Lower leg skin (tissue), 3 donors: ENCODE results near the gene MYRIP.

ENCODE experiments used
- POLR2A ChIP-seq, 2 donors: fragments of 450-650 bp; IDR thresholded peaks; one replicate each; pipeline ENCODE4 v1.6.1; 2016 to 2017; ENCODE audit warnings: antibody characterized with exemption in 2 of 2, mild to moderate bottlenecking in 1 of 2, moderate library complexity in 1 of 2
- TF ChIP-seq, protein P1 (sequence below), 3 donors: fragments of 450-650 bp; IDR thresholded peaks; one replicate each; pipeline ENCODE4 v1.5.1; 2016; ENCODE audit warnings: antibody characterized with exemption in 3 of 3, mild to moderate bottlenecking in 3 of 3, moderate library complexity in 2 of 3

DNA sequence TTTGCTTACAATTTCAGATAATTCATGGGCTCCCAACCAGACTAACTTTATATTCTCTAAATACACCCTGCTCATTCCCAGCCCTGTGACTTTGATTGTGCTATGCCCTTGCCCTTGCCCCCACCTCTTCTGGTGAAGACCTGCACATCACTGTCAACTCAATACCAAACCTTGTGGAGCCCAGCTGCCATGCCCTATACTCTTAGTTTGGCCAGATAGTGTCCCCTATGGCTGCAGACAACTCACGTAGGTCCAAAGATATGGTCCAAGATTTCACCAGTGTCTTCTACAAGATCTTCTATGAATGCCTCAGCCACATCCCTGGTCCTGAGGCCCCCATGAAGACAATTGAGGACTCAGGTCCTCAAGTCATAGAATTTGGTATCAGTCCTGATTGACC, 381.8 kb downstream of the MYRIP start:
- TF ChIP-seq, protein P1, sequence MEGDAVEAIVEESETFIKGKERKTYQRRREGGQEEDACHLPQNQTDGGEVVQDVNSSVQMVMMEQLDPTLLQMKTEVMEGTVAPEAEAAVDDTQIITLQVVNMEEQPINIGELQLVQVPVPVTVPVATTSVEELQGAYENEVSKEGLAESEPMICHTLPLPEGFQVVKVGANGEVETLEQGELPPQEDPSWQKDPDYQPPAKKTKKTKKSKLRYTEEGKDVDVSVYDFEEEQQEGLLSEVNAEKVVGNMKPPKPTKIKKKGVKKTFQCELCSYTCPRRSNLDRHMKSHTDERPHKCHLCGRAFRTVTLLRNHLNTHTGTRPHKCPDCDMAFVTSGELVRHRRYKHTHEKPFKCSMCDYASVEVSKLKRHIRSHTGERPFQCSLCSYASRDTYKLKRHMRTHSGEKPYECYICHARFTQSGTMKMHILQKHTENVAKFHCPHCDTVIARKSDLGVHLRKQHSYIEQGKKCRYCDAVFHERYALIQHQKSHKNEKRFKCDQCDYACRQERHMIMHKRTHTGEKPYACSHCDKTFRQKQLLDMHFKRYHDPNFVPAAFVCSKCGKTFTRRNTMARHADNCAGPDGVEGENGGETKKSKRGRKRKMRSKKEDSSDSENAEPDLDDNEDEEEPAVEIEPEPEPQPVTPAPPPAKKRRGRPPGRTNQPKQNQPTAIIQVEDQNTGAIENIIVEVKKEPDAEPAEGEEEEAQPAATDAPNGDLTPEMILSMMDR (IDR thresholded peaks at IDR 0.05): no peak
- TF ChIP-seq POLR2A (IDR thresholded peaks at IDR 0.05): no peak
